ENCODE measurements around the gene SPATA6L.

Gene SPATA6L

DNA sequence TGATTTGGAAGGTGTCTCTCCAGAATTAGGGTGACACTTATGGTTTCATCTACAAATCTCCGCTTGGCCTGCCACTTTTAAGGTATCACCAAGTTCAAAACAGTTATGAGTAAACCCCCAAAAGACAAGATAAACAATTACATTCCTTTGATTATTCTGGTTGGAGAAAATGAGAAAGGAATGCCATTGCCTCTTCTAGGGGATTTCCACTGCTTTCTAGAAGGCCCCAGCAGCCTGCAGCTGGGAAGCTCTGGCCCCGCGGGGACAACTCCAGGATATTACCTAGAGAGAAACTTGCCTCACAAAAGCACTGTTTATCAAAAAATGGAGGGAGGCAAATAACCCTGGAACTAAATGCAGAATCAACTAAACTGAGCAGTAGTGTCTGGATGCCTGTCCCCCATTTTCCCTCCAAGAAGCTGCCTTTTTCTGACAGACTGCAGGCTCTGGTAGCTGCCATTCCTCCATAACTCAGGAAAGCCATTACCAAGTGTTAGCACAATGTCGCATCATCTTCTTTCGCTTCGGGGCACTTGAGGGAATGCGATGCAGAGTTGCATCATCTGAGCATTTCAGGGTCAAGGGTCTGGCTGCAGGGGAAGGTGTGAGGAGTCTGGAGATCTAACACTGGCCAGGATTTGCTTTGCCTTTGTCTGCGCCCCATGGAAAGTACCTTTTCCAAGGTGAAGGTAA is 75.7 kb downstream of the SPATA6L start:
- no peak for DNase-seq (ENCODE audit: low read depth in 2 of 3, low spot score in 2 of 3)

DNA sequence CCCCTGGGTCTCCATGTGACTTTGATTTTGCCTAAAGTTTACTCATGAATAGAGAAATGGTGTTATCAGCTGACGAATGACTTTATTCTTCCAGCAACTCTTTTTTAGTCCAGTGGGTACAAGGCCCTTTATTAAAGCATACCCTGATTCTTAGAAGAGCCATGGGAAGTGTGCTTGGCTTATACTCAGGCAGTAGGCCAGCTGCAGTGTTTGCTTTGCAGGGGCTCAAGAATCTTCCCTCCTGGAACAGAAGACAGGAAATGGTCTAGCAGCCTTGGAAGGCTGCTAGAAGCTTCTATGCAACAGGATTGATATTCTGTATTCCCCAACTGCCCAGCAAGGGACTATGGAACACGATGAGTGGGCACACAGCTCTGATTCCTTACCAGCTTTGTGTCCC is 77.6 kb downstream of the SPATA6L start:
- no peak for DNase-seq (ENCODE audit: low read depth in 2 of 3, low spot score in 2 of 3)

DNA sequence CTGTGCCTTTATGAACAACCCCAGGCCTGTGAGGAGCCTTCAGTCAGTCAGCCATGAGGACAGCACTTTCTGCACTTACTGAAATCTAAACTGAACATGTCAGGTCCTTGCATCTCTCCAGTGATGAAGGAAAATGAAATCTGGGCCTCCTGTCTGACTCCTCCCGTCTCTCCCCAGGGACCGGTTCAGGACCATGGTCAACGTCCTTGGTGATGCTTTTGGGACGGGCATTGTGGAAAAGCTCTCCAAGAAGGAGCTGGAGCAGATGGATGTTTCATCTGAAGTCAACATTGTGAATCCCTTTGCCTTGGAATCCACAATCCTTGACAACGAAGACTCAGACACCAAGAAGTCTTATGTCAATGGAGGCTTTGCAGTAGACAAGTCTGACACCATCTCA is 81.1 kb downstream of the SPATA6L start:
- no peak for DNase-seq (ENCODE audit: low read depth in 2 of 3, low spot score in 2 of 3)

DNA sequence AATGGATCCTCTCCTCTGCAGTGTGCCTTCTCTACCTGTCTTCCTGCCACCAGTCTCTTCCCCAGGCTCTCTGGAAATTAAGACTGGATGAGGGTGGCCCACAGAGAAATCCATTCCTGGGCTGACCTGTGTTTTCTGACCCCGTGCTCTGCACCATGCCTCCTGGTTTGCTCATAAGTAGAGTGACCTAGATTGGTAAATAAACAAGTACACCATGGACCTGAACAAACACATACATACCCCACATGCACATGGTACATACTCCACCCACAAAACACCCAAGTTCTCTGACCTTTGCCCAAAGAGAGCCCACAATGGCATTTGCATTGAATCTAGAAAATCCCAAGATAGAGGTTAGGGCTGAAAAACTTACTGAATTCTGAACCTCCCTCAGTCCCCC is 81.6 kb downstream of the SPATA6L start:
- no peak for DNase-seq (ENCODE audit: low read depth in 2 of 3, low spot score in 2 of 3)

DNA sequence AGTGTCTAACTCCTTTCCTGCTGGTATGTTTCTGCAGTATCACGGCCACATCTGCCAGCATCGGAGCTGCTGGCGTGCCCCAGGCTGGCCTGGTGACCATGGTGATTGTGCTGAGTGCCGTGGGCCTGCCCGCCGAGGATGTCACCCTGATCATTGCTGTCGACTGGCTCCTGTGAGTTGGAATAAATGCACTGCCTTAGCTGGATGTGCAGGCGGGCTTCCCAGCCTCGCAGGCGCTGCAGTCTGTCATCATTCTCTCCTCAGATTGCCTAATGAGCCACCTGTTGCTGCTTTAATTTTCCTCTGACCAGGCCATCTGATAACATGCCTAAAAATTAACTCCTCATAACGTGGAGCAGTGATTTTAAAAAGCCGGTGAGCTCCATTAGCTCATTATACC is 83.3 kb downstream of the SPATA6L start:
- DNase-seq (ENCODE audit: low read depth in 2 of 3, low spot score in 2 of 3): no peak

DNA sequence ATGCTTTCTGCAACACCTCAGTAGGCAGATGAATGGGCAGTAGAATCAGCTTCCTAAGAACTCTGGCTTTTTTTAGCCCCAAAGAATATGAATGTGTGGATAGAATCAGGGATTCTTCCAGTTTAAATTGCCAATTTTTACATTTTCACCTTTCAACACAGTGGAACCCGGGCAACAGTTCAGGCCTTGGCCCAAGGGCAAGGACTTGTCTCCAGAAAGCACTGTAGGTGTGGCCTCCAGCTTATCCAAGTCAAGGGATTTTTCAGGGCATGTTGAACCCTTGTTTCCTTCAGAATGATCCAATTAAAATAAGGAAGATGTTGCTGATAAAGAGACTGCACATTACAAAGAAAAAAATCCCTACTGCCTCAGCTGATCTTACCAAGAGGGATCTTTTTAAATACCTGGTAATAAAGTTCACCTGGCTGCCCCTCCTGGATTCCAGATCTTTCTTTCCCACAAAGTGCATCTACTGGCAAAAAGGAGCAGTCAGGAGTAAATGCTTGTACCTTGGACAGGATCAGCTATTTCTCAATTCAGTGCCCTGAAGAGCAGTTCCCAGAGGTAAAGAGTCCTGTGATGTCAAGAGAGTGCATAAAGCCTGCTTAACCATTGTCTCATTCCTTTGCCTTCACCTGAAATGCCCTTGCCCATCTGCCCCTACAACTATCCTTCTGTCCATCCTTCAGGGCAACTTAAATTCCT is 84.3 kb downstream of the SPATA6L start:
- DNase-seq (ENCODE audit: low read depth in 2 of 3, low spot score in 2 of 3): no peak

DNA sequence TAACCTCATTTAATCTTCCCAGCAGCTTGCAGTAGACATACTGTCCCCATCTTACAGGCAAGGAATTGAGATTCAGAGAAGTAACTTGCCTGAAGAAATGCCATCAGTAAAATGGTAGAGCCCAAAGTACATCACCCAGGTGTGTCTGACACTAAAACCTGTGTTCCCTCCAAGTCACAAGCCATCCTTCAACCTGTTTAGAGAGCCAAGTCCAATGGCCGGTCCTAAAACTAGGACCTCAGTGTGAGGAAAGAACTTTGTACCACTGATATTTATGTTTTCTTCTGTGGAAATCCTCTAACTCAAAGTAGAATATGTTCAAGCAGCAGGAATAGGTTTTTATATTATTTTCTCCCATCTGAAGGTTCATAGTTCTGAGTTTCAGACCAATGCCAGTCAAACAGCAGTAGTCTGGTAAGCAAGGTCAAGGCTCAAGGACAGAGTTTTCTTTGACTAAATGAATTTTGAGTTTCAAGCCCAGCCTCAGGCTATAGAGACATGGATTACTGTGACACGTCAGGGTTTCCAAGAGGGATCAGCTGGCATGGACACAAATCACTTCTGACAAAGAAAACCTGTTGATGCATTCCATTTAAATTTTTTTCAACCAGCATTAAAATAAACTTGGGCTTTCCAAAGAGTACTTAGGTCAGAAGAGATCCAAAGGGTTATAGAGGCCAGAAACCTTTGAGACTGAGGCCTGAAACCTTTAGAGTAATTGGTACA is 85.1 kb downstream of the SPATA6L start:
- no peak for DNase-seq (ENCODE audit: low read depth in 2 of 3, low spot score in 2 of 3)

DNA sequence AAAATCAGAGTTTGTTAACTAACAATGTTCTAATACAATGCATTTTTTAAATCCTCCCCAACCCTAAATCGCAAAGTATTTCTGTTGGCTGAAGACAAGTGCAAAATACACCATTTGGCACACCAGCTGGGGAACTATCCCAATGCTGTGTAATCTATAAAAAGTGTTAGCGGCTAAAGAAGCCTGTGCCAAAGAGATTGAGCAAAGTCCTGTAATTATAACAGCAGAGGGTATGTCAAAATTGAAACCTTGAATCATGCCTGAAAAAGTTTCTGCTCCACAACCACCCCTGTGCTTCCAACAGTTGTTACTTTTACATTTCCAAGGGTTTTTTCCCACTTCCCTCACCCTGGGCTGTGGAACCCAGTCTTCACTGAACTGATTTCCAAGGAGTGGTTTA is 87.3 kb downstream of the SPATA6L start:
- DNase-seq (ENCODE audit: low read depth in 2 of 3, low spot score in 2 of 3): no peak

DNA sequence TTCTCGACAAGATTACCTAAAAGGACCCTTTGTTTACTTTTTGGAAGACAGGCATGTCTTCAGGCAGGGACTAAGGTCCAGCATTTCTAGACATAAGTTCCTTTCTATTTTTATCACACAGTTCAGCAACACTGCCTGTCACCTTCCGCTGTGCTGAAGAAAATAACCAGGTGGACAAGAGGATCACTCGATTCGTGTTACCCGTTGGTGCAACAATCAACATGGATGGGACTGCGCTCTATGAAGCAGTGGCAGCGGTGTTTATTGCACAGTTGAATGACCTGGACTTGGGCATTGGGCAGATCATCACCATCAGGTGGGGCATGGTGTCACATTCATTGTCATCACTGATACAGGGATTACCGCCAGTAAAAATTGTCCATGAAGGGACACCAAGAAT is 89.8 kb downstream of the SPATA6L start:
- no peak for DNase-seq (ENCODE audit: low read depth in 2 of 3, low spot score in 2 of 3)

DNA sequence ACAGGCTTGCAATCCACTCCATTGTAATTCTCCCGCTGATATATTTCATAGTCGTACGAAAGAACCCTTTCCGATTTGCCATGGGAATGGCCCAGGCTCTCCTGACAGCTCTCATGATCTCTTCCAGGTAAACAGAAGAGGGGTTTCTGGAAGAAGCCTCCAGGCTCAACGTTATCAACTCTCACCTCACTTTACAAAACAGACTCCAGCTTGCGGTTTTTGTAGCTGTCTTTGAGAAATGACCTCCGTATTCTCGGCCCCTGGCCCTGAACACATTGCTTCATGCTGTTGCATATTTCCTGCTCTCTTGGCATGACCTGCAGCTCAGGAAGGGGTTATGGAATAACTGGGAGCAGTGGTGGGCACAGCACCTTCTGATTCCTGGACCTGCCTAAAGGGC is 90.3 kb downstream of the SPATA6L start:
- no peak for DNase-seq (ENCODE audit: low read depth in 2 of 3, low spot score in 2 of 3)

DNA sequence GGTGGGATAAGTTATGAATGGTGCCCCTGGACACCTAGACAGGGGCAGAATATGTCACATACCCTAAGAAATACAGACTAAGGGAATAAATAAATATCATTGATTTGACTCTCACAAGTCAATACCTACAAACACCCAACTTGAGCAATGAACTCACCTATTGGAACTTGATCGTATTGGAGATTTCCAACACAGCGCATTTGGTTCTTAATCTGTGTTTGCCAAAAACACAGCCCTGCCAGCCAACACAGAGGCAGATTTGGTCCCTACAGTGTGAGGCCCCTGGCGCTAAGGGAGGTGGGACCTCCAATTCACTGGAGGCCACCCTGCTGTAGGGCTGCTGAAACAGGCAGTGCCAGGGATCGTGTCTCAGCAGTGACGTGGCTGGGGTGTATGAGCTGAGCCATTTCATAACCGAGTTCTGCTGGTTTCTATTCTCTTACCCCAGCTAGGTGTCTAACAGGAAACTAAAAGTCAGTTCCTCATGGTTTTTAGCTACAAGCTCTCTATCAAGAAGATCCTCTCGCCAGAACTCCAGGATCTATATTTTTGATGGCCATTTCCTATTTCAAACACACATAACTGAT is 91.5 kb downstream of the SPATA6L start:
- no peak for DNase-seq (ENCODE audit: low read depth in 2 of 3, low spot score in 2 of 3)

DNA sequence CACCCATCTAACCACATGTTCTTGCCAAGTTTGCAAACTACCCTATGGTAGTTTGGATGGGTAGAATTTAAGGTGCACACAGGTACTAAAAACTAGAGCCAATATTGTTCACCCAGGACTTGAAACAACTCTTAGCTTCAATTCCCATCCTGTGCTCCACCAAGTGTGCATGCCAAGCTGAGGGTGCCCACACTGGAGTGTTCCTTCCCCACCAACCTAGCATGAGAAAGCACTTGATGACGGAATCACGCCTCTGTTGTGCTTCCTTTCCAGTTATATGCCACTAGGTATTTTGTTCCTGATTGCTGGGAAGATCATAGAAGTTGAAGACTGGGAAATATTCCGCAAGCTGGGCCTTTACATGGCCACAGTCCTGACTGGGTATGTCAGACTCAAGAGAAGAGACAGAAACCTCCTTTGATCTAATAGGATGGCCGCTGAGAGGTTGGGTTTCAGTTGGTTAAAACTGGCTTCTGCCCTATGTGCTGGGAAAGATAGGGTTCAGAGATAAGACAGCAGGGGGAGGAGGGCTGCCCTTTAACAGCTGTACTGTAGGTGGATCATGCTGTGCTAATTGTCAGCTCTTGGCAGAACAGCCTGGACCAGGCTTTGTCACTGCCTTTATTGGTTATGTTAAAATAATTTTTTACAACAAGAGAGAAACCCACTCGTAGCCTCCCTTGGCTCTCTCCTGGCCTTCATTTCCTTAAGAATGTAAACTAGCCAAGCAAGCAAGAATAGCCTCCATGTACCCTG is 92.5 kb downstream of the SPATA6L start:
- no peak for DNase-seq (ENCODE audit: low read depth in 2 of 3, low spot score in 2 of 3)

DNA sequence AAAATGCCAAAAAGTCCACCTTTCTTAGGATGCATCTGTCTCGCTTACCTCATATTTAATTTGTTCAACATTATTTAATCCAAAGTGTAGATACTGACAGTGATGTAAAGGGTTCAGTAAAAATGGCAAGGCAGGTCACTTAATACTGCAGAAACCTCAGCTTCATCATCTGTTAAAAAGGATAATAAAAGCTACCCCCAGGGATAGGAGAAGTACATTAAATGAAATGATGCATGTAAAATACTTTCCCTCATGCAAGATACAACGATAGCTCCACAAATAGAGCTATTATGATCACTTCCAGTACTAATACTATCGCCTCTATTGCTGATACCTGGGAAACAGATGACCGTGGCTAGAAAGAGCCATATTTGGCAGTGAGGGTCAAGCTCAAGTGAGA is 93.1 kb downstream of the SPATA6L start:
- no peak for DNase-seq (ENCODE audit: low read depth in 2 of 3, low spot score in 2 of 3)

DNA sequence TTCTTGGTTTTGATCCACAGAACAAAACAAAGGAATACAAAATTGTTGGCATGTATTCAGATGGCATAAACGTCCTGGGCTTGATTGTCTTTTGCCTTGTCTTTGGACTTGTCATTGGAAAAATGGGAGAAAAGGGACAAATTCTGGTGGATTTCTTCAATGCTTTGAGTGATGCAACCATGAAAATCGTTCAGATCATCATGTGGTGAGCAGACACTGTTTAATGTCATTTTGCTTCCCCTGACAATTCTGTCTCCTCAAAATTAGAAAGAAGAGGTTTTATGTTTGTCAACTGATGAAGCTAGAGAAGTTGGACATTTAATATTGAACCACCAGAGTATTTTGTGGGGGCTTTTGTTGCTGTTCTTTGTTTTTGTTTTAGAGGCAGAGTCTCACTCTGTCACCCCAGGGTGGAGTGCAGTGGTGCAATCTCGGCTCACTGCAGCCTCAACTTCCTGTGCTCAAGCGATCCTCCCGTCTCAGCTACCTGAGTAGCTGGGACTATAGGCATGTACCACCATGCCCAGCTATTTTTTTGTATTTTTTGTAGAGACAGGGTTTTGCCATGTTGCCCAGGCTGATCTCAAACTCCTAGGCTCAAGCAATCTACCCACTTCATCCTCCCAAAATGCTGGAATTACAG is 94.0 kb downstream of the SPATA6L start:
- no peak for DNase-seq (ENCODE audit: low read depth in 2 of 3, low spot score in 2 of 3)

DNA sequence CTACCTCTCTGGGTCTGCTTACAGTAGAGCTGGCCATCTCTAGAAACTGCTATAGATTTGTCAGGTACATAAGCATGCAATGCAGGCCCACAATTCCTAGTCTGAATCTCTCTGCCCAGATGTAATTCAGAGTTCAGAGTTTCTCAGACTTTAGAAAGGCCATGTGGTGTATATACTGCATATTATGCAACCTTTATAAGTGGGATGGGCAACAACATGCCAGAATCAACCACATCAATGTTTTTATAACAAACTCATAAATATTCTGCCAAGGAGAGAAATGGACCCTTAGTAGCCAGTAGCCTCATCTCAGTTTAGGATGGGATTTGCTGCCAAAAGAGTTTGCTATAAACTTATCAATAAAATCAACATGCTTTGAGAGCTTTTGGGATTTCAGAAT is 97.2 kb downstream of the SPATA6L start:
- DNase-seq (ENCODE audit: low read depth in 2 of 3, low spot score in 2 of 3): no peak

DNA sequence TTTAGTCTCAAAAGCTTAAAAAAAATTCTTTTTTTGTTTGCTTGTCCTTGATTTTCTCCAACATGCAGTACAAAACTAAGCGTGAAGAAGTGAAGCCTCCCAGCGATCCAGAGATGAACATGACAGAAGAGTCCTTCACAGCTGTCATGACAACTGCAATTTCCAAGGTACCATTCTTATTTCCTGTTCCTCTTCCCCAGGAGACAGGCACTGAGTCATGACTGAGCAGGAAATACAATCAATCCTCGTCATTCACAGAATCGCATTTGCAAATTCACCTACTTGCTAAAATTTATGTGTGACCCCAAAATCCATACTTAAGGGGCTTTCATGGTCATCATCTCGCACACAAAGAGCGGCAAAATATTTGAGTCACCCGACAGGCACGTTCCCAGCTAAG is 98.7 kb downstream of the SPATA6L start:
- no peak for DNase-seq (ENCODE audit: low read depth in 2 of 3, low spot score in 2 of 3)

DNA sequence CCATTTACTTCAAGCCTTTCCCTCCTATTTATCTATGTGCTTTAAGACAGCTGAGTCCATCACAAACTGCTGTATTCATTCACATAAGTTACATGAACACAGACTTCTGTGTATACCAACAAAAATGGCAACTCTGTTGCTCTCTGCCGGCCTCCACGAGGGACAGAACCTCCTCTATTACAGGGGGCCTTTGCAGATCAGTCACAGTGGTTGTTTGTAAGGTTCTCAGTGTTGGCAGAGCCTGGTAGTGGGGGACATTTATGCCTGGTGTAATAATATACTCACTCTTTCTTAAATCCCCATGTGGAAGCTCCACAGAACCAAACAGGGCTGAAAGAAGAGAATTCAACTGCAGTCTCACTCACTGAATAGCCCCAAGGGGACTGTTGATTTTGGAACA is 99.5 kb downstream of the SPATA6L start:
- no peak for DNase-seq (ENCODE audit: low read depth in 2 of 3, low spot score in 2 of 3)

DNA sequence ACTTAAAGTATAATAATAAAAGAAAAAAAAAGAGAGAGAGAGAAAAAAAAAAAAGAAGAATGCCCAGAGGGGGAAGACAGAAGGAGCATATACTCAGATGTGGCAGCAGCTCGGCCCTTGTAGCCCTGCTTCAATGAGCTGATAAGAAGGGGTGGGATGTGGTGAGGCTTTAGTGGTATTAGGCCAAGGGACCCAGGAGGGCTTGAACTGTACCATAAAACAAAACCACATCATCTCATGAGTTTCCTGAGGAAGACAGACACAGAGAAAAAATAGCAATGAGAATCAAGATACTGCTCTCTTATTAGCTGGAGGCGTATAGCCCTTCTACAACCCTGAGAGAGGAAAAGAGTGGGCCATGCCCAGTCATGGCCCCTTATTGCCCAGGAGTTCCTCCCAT is 103.2 kb downstream of the SPATA6L start:
- no peak for DNase-seq (ENCODE audit: low read depth in 2 of 3, low spot score in 2 of 3)

DNA sequence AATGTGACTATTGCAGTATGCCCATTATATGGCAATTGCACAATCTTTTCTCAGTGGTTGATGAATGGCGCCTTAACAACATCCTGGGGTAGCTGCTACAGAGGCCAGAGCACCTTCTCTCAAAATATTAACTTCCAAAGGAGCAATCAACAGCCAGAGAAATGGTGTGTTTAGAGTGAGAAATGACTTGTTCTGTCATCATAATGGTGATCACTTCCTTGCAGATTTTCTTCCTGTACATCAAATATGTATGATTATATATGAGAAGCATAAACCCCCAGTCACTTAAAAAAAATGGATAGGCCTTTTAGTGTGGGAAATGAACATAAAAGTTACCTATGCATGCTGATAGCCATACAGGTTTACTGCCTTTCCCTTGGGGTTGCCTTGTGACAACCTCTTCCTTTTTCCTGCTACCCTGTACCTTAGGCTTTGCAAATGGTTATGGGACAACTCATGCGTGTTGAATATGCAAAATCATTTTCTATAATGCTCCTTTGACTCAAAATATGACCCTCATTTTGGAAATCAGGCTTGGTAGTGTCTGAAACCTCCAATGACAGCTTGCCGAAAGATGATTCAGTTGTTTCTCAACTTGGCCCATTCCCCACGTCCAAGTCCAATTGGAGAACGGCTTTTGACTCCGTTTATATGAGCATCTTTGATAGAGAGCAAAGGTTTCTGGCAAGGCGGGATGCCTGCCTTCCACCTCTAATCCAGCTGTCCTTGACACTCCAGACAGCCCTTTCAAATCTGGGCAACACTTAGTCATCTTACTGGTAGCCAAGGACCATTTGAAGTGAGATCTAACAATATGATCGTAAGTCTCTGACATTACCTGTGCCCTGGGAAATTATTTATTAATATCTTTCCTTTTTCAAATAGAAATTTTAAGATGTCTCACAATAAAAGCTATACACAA is 106.8 kb downstream of the SPATA6L start:
- no peak for DNase-seq (ENCODE audit: low read depth in 2 of 3, low spot score in 2 of 3)

All from activated CD8-positive, alpha-beta memory T cell treated with anti-CD3 and anti-CD28 coated beads for 48 hours (primary cell).